ENCODE measurements around the gene ONECUT3.

Gene ONECUT3

GRCh38 chr19:1811472-1811894 is 58.2 kb downstream of the ONECUT3 start:
- Histone ChIP-seq H3K4me1 (ENCODE audit: control insufficient read depth, insufficient read depth, low read length) (no peaks in the 10 kb centered on the region), H3K36me3 (ENCODE audit: control insufficient read depth in 2 of 2, insufficient read depth in 1 of 2, low read length in 2 of 2) (peaks cover 0 to 15% of the 10 kb centered on the region in 2 experiments; a peak in 1 of 3 replicates), H3K27ac (ENCODE audit: extremely low read depth, low read depth, low read length) (no peak overlapping the region), H3K9me3 (ENCODE audit: control insufficient read depth, insufficient read depth, low read depth, low read length) (no peaks in the 10 kb centered on the region), H3K4me3 (ENCODE audit: low read depth, low read length) (no peak overlapping the region)
- CTCF ChIA-PET, result interaction anchor here (0.7 to 1.0 kb wide), 2 partner anchors 17 to 139 kb away, joined by 3 read pairs; no protein-coding TSS in a partner anchor
- POLR2A ChIA-PET, result no interaction called here
- TF ChIP-seq ZNF341 (tag by site-specific recombination; IDR thresholded peaks at IDR 0.05; ENCODE audit: low read depth) (no peak), ZFP41 (tag by site-specific recombination; IDR thresholded peaks at IDR 0.05; ENCODE audit: borderline replicate concordance) (no peak), ZNF148 (tag by site-specific recombination; IDR thresholded peaks at IDR 0.05; ENCODE audit: borderline replicate concordance) (peak; percentile 23; the same call in 1 of the 2 replicates), ZNF707 (tag by site-specific recombination; IDR thresholded peaks at IDR 0.05) (no peak), ZNF394 (tag by site-specific recombination; IDR thresholded peaks at IDR 0.05; ENCODE audit: borderline replicate concordance) (no peak; the same call in 1 of the 2 replicates), PRDM1 (tag by site-specific recombination; IDR thresholded peaks at IDR 0.05) (no peak), ZNF221 (tag by site-specific recombination; IDR thresholded peaks at IDR 0.05; ENCODE audit: borderline replicate concordance) (no peak), ZNF2 (tag by site-specific recombination; IDR thresholded peaks at IDR 0.05) (no peak), ZSCAN23 (tag by site-specific recombination; IDR thresholded peaks at IDR 0.05) (no peak), AEBP2 (tag by site-specific recombination; IDR thresholded peaks at IDR 0.05; ENCODE audit: borderline replicate concordance) (no peak), ZNF792 (tag by site-specific recombination; IDR thresholded peaks at IDR 0.05) (no peak), ZNF350 (tag by site-specific recombination; IDR thresholded peaks at IDR 0.05) (no peak), BCL11A (tag by site-specific recombination; IDR thresholded peaks at IDR 0.05; ENCODE audit: low read depth) (0 out of 2 replicates have a peak, but pooled peaks have one; percentile 15), MEIS1 (CRISPR knock-in tag; IDR thresholded peaks at IDR 0.05; ENCODE audit: borderline replicate concordance) (no peak), GLIS2 (tag by site-specific recombination; IDR thresholded peaks at IDR 0.05) (peak; percentile 79), ZEB2 (tag by site-specific recombination; IDR thresholded peaks at IDR 0.05) (peak; percentile 67; the same call in 1 of the 2 replicates), PRDM4 (tag by site-specific recombination; IDR thresholded peaks at IDR 0.05) (no peak), FEZF1 (tag by site-specific recombination; IDR thresholded peaks at IDR 0.05) (no peak), ZBTB20 (tag by site-specific recombination; IDR thresholded peaks at IDR 0.05) (no peak; the same call in 1 of the 2 replicates)
- TF ChIP-seq, protein P1, sequence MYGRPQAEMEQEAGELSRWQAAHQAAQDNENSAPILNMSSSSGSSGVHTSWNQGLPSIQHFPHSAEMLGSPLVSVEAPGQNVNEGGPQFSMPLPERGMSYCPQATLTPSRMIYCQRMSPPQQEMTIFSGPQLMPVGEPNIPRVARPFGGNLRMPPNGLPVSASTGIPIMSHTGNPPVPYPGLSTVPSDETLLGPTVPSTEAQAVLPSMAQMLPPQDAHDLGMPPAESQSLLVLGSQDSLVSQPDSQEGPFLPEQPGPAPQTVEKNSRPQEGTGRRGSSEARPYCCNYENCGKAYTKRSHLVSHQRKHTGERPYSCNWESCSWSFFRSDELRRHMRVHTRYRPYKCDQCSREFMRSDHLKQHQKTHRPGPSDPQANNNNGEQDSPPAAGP (tag by site-specific recombination; IDR thresholded peaks at IDR 0.05), result peak; percentile 79
- TF ChIP-seq, protein P2, sequence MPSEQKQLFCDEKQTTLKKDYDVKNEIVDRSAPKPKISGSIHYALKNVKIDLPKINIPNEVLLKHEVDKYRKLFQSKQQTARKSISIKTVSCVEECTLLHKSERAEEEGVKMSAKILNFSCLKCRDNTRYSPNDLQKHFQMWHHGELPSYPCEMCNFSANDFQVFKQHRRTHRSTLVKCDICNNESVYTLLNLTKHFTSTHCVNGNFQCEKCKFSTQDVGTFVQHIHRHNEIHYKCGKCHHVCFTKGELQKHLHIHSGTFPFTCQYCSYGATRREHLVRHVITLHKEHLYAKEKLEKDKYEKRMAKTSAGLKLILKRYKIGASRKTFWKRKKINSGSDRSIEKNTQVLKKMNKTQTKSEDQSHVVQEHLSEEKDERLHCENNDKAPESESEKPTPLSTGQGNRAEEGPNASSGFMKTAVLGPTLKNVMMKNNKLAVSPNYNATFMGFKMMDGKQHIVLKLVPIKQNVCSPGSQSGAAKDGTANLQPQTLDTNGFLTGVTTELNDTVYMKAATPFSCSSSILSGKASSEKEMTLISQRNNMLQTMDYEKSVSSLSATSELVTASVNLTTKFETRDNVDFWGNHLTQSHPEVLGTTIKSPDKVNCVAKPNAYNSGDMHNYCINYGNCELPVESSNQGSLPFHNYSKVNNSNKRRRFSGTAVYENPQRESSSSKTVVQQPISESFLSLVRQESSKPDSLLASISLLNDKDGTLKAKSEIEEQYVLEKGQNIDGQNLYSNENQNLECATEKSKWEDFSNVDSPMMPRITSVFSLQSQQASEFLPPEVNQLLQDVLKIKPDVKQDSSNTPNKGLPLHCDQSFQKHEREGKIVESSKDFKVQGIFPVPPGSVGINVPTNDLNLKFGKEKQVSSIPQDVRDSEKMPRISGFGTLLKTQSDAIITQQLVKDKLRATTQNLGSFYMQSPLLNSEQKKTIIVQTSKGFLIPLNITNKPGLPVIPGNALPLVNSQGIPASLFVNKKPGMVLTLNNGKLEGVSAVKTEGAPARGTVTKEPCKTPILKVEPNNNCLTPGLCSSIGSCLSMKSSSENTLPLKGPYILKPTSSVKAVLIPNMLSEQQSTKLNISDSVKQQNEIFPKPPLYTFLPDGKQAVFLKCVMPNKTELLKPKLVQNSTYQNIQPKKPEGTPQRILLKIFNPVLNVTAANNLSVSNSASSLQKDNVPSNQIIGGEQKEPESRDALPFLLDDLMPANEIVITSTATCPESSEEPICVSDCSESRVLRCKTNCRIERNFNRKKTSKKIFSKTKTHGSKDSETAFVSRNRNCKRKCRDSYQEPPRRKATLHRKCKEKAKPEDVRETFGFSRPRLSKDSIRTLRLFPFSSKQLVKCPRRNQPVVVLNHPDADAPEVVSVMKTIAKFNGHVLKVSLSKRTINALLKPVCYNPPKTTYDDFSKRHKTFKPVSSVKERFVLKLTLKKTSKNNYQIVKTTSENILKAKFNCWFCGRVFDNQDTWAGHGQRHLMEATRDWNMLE (tag by site-specific recombination; conservative IDR thresholded peaks at IDR 0.05; ENCODE audit: low read depth), result no peak
- TF ChIP-seq, protein P3, sequence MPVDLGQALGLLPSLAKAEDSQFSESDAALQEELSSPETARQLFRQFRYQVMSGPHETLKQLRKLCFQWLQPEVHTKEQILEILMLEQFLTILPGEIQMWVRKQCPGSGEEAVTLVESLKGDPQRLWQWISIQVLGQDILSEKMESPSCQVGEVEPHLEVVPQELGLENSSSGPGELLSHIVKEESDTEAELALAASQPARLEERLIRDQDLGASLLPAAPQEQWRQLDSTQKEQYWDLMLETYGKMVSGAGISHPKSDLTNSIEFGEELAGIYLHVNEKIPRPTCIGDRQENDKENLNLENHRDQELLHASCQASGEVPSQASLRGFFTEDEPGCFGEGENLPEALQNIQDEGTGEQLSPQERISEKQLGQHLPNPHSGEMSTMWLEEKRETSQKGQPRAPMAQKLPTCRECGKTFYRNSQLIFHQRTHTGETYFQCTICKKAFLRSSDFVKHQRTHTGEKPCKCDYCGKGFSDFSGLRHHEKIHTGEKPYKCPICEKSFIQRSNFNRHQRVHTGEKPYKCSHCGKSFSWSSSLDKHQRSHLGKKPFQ (tag by site-specific recombination; IDR thresholded peaks at IDR 0.05), result no peak

All from HEK293 (cell line).